Endodermal cell (in vitro differentiated cells): ENCODE measurements around the gene HORMAD2. TPM values are rescaled to one million over a fixed set of nuclear protein-coding genes. Genes with fewer than 3 reads are reported as not detected.
"Not testable (repeated sequence)": the region's sequence is repeated elsewhere in the genome, so short reads cannot be mapped to it uniquely, and the experiment has no call there.

Experiments used
- DNase-seq: peaks from one replicate; pipeline ENCODE4 v3.0.0-alpha.2; 2017
- H3K27ac ChIP-seq: 2 replicates; pipeline ENCODE4 v1.5.1; 2013; ENCODE audit warnings: mild to moderate bottlenecking, low read depth, low read length, moderate library complexity
- H3K27me3 ChIP-seq: 2 replicates; pipeline ENCODE4 v1.6.1; 2013; ENCODE audit warnings: mild to moderate bottlenecking, low read length, moderate library complexity; ENCODE audit not compliant: insufficient read depth, control insufficient read depth, poor library complexity, severe bottlenecking
- H3K36me3 ChIP-seq: 2 replicates; pipeline ENCODE4 v1.7.0; 2013; ENCODE audit warnings: mild to moderate bottlenecking, low read length, moderate library complexity; ENCODE audit not compliant: control insufficient read depth, insufficient read depth
- H3K4me1 ChIP-seq: one replicate; pipeline ENCODE4 v1.7.0; 2013; ENCODE audit warnings: low read length; ENCODE audit not compliant: control insufficient read depth, insufficient read depth
- H3K4me3 ChIP-seq: 2 replicates; pipeline ENCODE4 v1.5.1; 2013; ENCODE audit warnings: mild to moderate bottlenecking, low read length, moderate library complexity
- H3K9ac ChIP-seq: 2 replicates; pipeline ENCODE4 v1.6.1; 2013; ENCODE audit warnings: mild to moderate bottlenecking, low read length, moderate library complexity; ENCODE audit not compliant: poor library complexity, severe bottlenecking; ENCODE audit errors: extremely low read depth
- H3K9me3 ChIP-seq: 2 replicates; pipeline ENCODE4 v1.6.1; 2013; ENCODE audit warnings: mild to moderate bottlenecking, low read length, moderate library complexity; ENCODE audit not compliant: control insufficient read depth
- H3K27ac Mint-ChIP-seq: 2 replicates; pipeline ENCODE4 v1.8.0; 2020; ENCODE audit warnings: mixed read lengths
- H3K27me3 Mint-ChIP-seq: 2 replicates; pipeline ENCODE4 v1.8.0; 2021; ENCODE audit warnings: mild to moderate bottlenecking, mixed read lengths; ENCODE audit not compliant: insufficient read depth
- H3K36me3 Mint-ChIP-seq: 2 replicates; pipeline ENCODE4 v1.8.0; 2020; ENCODE audit warnings: low read depth, mixed read lengths
- H3K4me1 Mint-ChIP-seq: 2 replicates; pipeline ENCODE4 v1.8.0; 2020; ENCODE audit warnings: mixed read lengths
- H3K4me3 Mint-ChIP-seq: 2 replicates; pipeline ENCODE4 v1.8.0; 2020; ENCODE audit warnings: mild to moderate bottlenecking, moderate library complexity, mixed read lengths
- H3K9me3 Mint-ChIP-seq: 2 replicates; pipeline ENCODE4 v1.8.0; 2020; ENCODE audit warnings: mild to moderate bottlenecking, mixed read lengths
- CTCF ChIP-seq: fragments of 200-600 bp; sonication (generic); conservative IDR thresholded peaks from 2 replicates; pipeline ENCODE4 v1.5.0; 2021; ENCODE audit warnings: antibody characterized with exemption, mild to moderate bottlenecking
- WGBS, 2 experiments: methylation state at CpG; one replicate each; pipeline versions ENCODE4 v1.1.5 to v1.1.7; 2013; ENCODE audit warnings: missing lambda C conversion rate in 2 of 2, mixed read lengths in 1 of 2; ENCODE audit not compliant: insufficient coverage in 1 of 2, insufficient read length in 1 of 2; 5-methylcytosine and 5-hydroxymethylcytosine counted together
- total RNA-seq, 2 donors: library from RNA; stranded (reverse); fragmentation: NEBNext Ultra II Directional in 1 of 2; extraction: Animal tissue kit (Norgen Biotek cat#: 25700) in 1 of 2; gene quantifications; 2 replicates in 1 of 2; 3 replicates in 1 of 2; pipeline ENCODE4 v1.2.1, GENCODE V29; 2021

Gene HORMAD2
- total RNA-seq, 2 donors from 2014 or later: 0.55 TPM; not detected in 1

- TF ChIP-seq CTCF: no peak
- peaks cover 3% of the 10 kb centered on the region for H3K4me1 ChIP-seq
- 92 to 96% methylated on average over 7 to 10 of the region's 10 CpGs for whole genome bisulfite sequencing, 2 experiments
- H3K9ac ChIP-seq: no peak overlapping the region
- no peaks in the 10 kb centered on the region for H3K9me3 ChIP-seq
- no peak overlapping the region for H3K4me3 ChIP-seq
- Mint-ChIP-seq H3K4me1 (peaks cover 19% of the 10 kb centered on the region), H3K4me3 (peak overlapping the region; percentile 51), H3K9me3 (peaks cover 3% of the 10 kb centered on the region), H3K36me3 (no peaks in the 10 kb centered on the region), H3K27ac (no peak overlapping the region), H3K27me3 (peaks cover 17% of the 10 kb centered on the region)
- peak; percentile 49 for DNase-seq
- no peak overlapping the region for H3K27ac ChIP-seq
- H3K36me3 ChIP-seq: no peaks in the 10 kb centered on the region
- peaks cover 5% of the 10 kb centered on the region for H3K27me3 ChIP-seq
Observed at GRCh38 chr22:30078320-30079311, 1.6 kb upstream of the HORMAD2 start.

- Histone ChIP-seq H3K27ac (no peak overlapping the region), H3K4me3 (no peak overlapping the region), H3K4me1 (peaks cover 3% of the 10 kb centered on the region), H3K9me3 (peaks cover 5% of the 10 kb centered on the region), H3K9ac (no peak overlapping the region), H3K36me3 (no peaks in the 10 kb centered on the region), H3K27me3 (peaks cover 4% of the 10 kb centered on the region)
- no peak for DNase-seq
- Mint-ChIP-seq H3K36me3 (no peaks in the 10 kb centered on the region), H3K27ac (peak overlapping the region; percentile 65), H3K4me3 (peak overlapping the region; percentile 51), H3K4me1 (peaks cover 19% of the 10 kb centered on the region), H3K9me3 (peaks cover 10% of the 10 kb centered on the region), H3K27me3 (peaks cover 20% of the 10 kb centered on the region)
- TF ChIP-seq CTCF: no peak
- 95% methylated on average over 7 to 9 of the region's 9 CpGs for WGBS, 2 experiments
Observed at GRCh38 chr22:30080805-30081204, 541 bp downstream of the HORMAD2 start.

GRCh38 chr22:30086496-30086895, 6.2 kb downstream of the HORMAD2 start:
- Mint-ChIP-seq H3K36me3 (no peaks in the 10 kb centered on the region), H3K4me1 (no peaks in the 10 kb centered on the region), H3K27ac (no peak overlapping the region), H3K4me3 (no peak overlapping the region), H3K27me3 (peaks cover 3% of the 10 kb centered on the region), H3K9me3 (peaks cover 8% of the 10 kb centered on the region)
- Histone ChIP-seq H3K9ac (no peak overlapping the region), H3K27me3 (no peaks in the 10 kb centered on the region), H3K36me3 (no peaks in the 10 kb centered on the region), H3K4me3 (no peak overlapping the region), H3K27ac (no peak overlapping the region), H3K4me1 (no peaks in the 10 kb centered on the region), H3K9me3 (peaks cover 5% of the 10 kb centered on the region)
- 63 to 89% methylated on average over 1 to 2 of the region's 2 CpGs for whole genome bisulfite sequencing, 2 experiments
- no peak for TF ChIP-seq CTCF
- no peak for DNase-seq

- not testable (repeated sequence) for H3K27me3 Mint-ChIP-seq, H3K4me1 Mint-ChIP-seq, H3K27ac ChIP-seq, H3K36me3 ChIP-seq, H3K9me3 Mint-ChIP-seq, H3K9ac ChIP-seq, H3K4me3 ChIP-seq, DNase-seq, H3K4me1 ChIP-seq, H3K4me3 Mint-ChIP-seq, H3K27ac Mint-ChIP-seq, H3K27me3 ChIP-seq, H3K9me3 ChIP-seq, H3K36me3 Mint-ChIP-seq
- WGBS, 2 experiments: 75 to 92% methylated on average over 5 of the region's 5 CpGs
Observed at GRCh38 chr22:30087037-30087436, 6.8 kb downstream of the HORMAD2 start.
